HG03439 (cell line): ENCODE measurements around the gene FUT2.
A peak's percentile ranks its signal among the peaks of the same experiment; 100 is the strongest.
"Not testable (repeated sequence)": the region's sequence is repeated elsewhere in the genome, so short reads cannot be mapped to it uniquely, and the experiment has no call there.

ENCODE experiments used
- ATAC-seq: cut with Tn5 transposase; IDR thresholded peaks from one replicate; pipeline ENCODE4 v1.9.1; 2021; ENCODE audit warnings: mild to moderate bottlenecking, moderate library complexity; ENCODE audit not compliant: unreplicated experiment

The FUT2 gene

GRCh38 chr19:48698046-48698445, 2.3 kb downstream of the FUT2 start:
- no peak for ATAC-seq

GRCh38 chr19:48702701-48703100, 6.9 kb downstream of the FUT2 start:
- no peak for ATAC-seq

DNA sequence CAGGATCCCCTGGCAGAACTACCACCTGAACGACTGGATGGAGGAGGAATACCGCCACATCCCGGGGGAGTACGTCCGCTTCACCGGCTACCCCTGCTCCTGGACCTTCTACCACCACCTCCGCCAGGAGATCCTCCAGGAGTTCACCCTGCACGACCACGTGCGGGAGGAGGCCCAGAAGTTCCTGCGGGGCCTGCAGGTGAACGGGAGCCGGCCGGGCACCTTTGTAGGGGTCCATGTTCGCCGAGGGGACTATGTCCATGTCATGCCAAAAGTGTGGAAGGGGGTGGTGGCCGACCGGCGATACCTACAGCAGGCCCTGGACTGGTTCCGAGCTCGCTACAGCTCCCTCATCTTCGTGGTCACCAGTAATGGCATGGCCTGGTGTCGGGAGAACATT, 7.5 kb downstream of the FUT2 start:
- ATAC-seq = no peak

DNA sequence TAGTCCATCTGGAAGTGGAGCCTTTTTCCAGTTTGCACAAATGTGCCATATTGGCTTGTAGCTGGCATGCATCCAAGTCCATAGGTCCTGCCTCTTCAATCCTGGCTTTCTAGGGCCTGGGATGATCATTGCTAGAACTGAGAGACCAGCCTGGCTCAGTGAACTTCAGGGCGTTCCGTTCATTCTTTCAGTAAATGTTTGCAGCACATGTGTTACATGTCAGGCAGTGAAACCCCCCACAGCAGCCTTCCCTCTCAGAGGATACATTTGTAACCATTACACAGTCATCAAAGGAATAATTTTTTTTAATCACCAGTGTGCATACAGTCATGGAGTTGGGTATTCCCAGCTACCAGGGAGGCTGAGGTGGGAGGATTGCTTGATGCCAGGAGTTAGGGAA, 9.7 kb downstream of the FUT2 start:
- no peak for ATAC-seq

GRCh38 chr19:48708471-48708870, 12.7 kb downstream of the FUT2 start:
- no peak for ATAC-seq

DNA sequence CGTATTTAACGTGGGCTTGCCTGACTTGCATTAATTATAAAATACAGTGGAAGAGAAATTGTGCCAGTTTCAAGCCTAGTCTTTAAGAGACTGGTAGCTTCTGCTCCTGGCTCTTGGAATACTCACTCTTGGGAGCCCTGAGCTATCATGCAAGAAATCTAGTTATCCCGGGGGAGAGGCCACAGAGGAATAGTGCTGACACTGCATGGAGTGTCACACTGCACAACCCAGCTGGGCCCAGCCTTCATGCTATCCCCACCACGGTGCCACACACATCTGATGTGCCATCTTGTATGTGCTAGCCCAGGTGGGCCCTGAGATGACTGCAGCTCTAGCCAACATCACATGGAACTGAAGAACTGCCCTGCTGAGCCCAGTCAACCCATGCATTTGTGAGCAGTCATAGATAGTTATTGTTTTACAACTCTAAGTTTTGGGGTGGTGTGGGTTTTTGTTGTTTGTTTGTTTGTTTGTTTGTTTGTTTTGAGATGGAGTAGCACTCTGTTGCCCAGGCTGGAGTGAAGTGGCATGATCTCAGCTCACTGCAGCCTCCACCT, 15.4 kb downstream of the FUT2 start:
- ATAC-seq = no peak

GRCh38 chr19:48713041-48713863, 17.5 kb downstream of the FUT2 start:
- ATAC-seq = no peak

DNA sequence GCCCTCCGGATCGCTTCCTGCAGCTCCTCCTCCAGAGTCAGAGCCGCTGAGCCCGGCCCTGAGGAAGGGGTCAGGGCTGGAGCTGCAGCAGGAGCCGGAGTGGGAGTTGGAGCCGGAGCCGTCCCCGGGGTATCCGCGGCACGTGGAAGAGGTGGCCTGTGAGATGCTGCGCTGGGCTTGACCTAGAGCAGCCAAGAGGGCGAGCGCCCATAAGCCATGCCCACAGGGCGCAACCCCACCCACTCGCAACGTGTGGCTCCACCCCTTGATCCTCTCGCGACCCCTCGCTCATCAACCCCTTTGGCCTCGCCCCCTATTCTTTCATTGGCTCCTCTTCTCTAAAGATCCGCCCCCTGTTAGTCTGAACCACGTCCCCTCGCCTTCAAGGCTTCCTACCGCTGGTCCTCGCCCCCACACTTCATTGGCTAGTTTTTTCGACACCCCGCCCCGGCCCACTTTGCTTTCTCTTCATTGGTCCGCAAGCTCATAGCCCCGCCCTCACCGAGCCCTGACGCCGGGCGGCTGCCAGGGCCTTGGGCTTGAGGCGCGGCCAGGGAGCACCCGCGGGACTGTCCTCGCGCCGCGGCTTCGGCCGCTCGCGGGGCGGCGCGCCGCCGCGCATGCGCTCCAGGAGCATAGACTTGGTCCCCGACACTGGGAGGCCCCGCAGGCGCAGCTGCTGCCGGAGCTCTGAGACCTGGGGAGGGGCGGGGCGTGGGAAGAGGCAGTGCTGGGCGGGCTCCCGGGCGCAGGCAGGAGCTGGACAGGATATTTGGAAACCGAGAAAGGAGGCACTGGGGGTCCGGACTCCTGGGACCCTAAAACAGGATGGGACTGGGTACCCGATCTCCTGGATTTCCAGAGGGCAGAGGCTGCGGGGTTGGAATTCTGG, 18.3 kb downstream of the FUT2 start:
- peak; percentile 92 for ATAC-seq

DNA sequence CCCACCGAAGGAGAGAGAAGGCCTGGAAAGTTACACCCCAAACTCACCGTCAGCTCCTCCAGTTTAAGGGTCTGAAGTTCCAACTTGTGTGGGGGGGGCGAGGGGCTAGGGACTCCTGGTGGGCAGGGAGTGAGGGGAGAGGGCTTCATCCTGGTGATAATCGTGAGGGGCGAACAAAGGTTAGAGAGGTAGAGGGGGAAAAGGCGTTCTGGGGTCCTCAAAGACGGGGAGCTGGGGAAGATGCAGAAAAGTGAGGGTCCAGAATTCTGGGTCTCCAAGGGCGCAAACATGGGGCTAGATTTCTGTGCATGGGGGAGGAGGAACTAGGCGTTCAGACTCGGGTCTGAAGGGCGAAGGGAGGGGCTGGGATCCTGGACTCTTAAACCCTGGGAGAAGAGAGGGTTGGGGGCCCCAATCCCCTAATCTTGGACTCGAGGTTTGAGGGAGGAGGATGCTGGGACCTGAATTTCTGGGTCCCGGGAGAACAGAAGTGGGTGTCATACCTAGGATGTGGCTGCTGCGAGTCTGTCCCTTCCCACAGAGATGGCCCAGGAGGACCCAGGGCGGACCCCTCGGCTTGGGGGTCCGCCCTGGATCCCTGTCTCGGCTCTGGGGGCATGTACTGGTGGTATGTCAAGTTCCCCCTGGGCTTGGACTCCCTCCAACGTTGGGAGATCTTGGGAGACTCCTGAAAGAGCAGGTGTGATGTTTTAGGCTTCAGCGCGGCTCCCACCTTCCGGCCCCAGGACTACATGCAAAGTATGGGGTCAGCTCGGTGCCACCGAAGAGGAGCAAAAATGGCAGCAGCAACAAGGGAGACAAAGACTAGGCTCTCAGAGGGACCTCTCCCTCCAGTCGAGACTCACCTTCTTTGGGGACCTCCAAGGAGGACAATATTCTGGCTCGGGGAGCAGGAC, 19.2 kb downstream of the FUT2 start:
- ATAC-seq = no peak

GRCh38 chr19:48715681-48716171, 20.0 kb downstream of the FUT2 start:
- no peak for ATAC-seq

- no peak for ATAC-seq
Observed at GRCh38 chr19:48716562-48717291, 21.0 kb downstream of the FUT2 start.

GRCh38 chr19:48718106-48718505, 22.3 kb downstream of the FUT2 start:
- not testable (repeated sequence) for ATAC-seq

GRCh38 chr19:48718711-48719231, 23.0 kb downstream of the FUT2 start:
- ATAC-seq = no peak

- no peak for ATAC-seq
Observed at GRCh38 chr19:48719263-48720171, 23.7 kb downstream of the FUT2 start, which contains the start of gene MAMSTR. MAMSTR (minus strand) TSS chr19:48719725; CDS start chr19:48719031, 694 bp downstream.

- ATAC-seq = peak; percentile 1
Observed at GRCh38 chr19:48720251-48720612, 24.5 kb downstream of the FUT2 start.

DNA sequence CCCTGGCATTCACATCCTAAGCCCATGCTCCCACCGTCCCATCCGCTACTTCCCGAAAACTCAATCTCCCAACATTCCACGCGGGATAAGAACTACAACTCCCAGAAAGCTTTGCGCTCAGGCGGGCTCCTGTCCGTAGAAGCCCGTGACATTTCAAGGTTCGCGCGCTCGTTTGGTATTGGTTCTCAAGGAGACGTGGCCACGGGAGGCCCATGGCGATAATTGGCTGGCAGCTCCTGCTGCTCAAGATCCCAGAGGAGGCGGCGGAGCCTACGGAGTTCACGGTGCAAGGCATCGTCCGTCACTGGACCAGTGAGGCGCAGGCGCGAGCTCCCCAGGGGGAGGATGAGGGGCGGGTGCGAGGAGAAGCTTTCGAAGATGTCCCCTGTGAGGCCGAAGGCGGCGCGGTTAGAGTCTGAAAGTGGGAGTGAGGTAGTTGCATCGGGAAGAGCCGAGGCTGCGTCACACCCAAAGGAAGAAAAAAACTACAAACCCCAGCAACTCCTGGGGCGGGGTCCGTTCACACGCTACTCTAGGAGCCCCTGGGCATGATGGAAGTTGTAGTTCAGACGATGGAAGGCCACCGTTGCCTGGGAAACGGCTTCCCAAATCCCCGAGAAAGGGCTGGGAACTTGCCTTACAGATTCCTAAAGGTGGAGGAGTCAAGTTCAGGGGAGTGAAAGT, 25.0 kb downstream of the FUT2 start:
- ATAC-seq = peak; percentile 78

DNA sequence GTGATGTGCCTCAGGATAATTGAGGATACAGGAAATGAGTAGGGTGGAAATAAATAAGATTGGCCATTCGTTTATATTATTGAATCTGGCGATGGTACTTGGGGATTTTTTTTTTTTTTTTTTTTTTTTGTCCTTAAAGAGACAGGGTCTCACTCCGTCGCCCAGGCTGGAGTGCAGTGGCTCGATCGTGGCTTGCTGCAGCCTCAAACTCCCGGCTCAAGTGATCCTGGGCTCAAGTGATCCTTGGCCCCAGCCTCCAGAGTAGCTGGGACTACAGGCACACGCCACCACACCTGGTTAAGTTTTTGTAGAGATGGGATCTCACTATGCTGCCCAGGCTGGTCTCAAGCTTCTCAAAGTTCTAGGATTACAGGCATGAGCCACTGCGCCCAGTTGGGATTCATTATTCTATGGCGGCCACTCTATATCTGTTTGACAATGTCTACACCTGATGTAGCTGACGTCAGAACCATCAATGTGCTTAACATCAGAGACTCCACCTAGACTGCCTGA, 26.5 kb downstream of the FUT2 start:
- no peak for ATAC-seq
